Panc1 (cell line): ENCODE results near the gene ENTPD7.

Source experiments
- CTCF ChIP-seq: fragments of 450-650 bp; IDR thresholded peaks from 2 replicates; pipeline ENCODE4 v1.5.1; 2017; ENCODE audit warnings: mild to moderate bottlenecking
- POLR2AphosphoS5 ChIP-seq: IDR thresholded peaks from 2 replicates; pipeline ENCODE4 v1.6.1; 2012; ENCODE audit warnings: mild to moderate bottlenecking, low read depth, low read length, moderate library complexity
- REST ChIP-seq, 2 experiments: IDR thresholded peaks; 2 replicates each; pipeline ENCODE4 v1.6.1; 2011 to 2012; ENCODE audit warnings: low read depth in 2 of 2, control low read depth in 1 of 2, low read length in 1 of 2, mild to moderate bottlenecking in 1 of 2, moderate library complexity in 1 of 2; ENCODE audit not compliant: insufficient read depth in 1 of 2
- SIN3A ChIP-seq: IDR thresholded peaks from 2 replicates; pipeline ENCODE4 v1.6.1; 2012; ENCODE audit warnings: low read depth, mild to moderate bottlenecking, low read length, moderate library complexity, borderline replicate concordance; ENCODE audit not compliant: insufficient read depth
- TCF7L2 ChIP-seq: IDR thresholded peaks from 2 replicates; pipeline ENCODE4 v1.6.1; 2011; ENCODE audit warnings: mild to moderate bottlenecking, low read depth, low read length, inconsistent platforms

GRCh38 chr10:99654390-99655175 lies 4.7 kb upstream of the ENTPD7 start:
- TF ChIP-seq CTCF = no peak
- TF ChIP-seq POLR2AphosphoS5 = no peak
- no peak for TF ChIP-seq REST (IDR thresholded peaks at IDR 0.05; ENCODE audit: insufficient read depth in 1 of 2, low read depth in 2 of 2, low read length in 1 of 2)
- no peak for TF ChIP-seq TCF7L2
- TF ChIP-seq SIN3A = no peak
